Adrenal gland (tissue), 12 donors: ENCODE data around the gene STRA6. TPM values are rescaled to one million over a fixed set of nuclear protein-coding genes. Genes with fewer than 3 reads are reported as not detected.

Experiments
- DNase-seq, 7 donors: peaks; one replicate each; pipeline ENCODE4 v3.0.0-alpha.2; 2019 to 2020
- H3K27ac ChIP-seq, 5 donors: fragments of 200-600 bp; sonication (generic) in 4 of 5; 1 replicate in 3 of 5; 2 replicates in 2 of 5; pipeline versions ENCODE4 v1.5.1 to v1.8.0; 2016 to 2020; ENCODE audit warnings: mild to moderate bottlenecking in 1 of 5
- H3K27me3 ChIP-seq: fragments of 200-600 bp; 2 replicates; pipeline ENCODE4 v1.8.0; 2021
- H3K36me3 ChIP-seq, 2 donors: fragments of 200-600 bp; replicated peaks in 1 of 2; 1 replicate in 1 of 2; 2 replicates in 1 of 2; pipeline versions ENCODE4 v1.5.1 to v1.8.0; 2018 to 2022
- H3K4me1 ChIP-seq, 2 donors: fragments of 200-600 bp; replicated peaks in 1 of 2; 1 replicate in 1 of 2; 2 replicates in 1 of 2; pipeline versions ENCODE4 v1.5.1 to v1.8.0; 2018 to 2021
- H3K4me3 ChIP-seq, 4 donors: fragments of 200-600 bp; sonication (generic) in 3 of 4; one replicate each; pipeline ENCODE4 v1.5.1; 2016 to 2018
- H3K9me3 ChIP-seq, 3 donors: fragments of 200-600 bp; sonication (generic) in 1 of 3; replicated peaks in 1 of 3; 1 replicate in 2 of 3; 2 replicates in 1 of 3; pipeline versions ENCODE4 v1.5.1 to v1.8.0; 2016 to 2021
- POLR2A ChIP-seq, 2 donors: fragments of 450-650 bp; IDR thresholded peaks; one replicate each; pipeline ENCODE4 v1.6.1; 2017; ENCODE audit warnings: antibody characterized with exemption in 2 of 2, mild to moderate bottlenecking in 2 of 2, moderate library complexity in 1 of 2
- WGBS, 4 donors: extraction: QIAGEN DNeasy Blood & Tissue Kit in 2 of 4; methylation state at CpG; one replicate each; pipeline versions ENCODE4 v1.1.5 to v1.1.7; 2013 to 2017; 5-methylcytosine and 5-hydroxymethylcytosine counted together
- intact Hi-C, 2 donors: fragments of 100-400 bp; cut with DNase I; formaldehyde crosslinking; loops; one replicate each; pipeline versions ENCODE4 v1.14.1 to v1.15.0; 2022 to 2023
- polyA plus RNA-seq, 3 donors: library from polyadenylated mRNA; stranded (reverse); fragments of 200-250 nt in 2 of 3; fragments of 350-450 nt in 1 of 3; fragmentation: Illumina TruSeq in 1 of 3; extraction: RNeasy Lipid Tissue Mini Kit (QIAGEN cat#74804) in 1 of 3; gene quantifications; one replicate each; pipeline ENCODE4 v1.2.3, GENCODE V29; 2013 to 2014
- total RNA-seq, 9 donors: library from RNA; depleted of rRNA in 4 of 9; stranded (reverse); fragments of >200 nt in 4 of 9; fragments of 120-200 nt in 1 of 9; fragmentation: NEBNext Ultra II Directional in 1 of 9; extraction: Animal tissue kit (Norgen Biotek cat#: 25700) in 1 of 9; gene quantifications; one replicate each; pipeline versions ENCODE4 v1.1.0 to v1.2.4, GENCODE V29; 2013 to 2023
- TF ChIP-seq, protein P1 (sequence below), 6 experiments: fragments of 450-650 bp in 4 of 6; fragments of 200-600 bp in 2 of 6; sonication (generic) in 1 of 6; IDR thresholded peaks; 1 replicate in 5 of 6; 2 replicates in 1 of 6; pipeline versions ENCODE4 v1.5.1 to v1.8.0; 2016 to 2021; ENCODE audit warnings: antibody characterized with exemption in 6 of 6, mild to moderate bottlenecking in 2 of 6, moderate library complexity in 1 of 6
- donor health status: healthy with polysubstance abuse.
- donor health status: Bipolar disorder and iron deficiency.
- donor health status: DM: yes; HTN: yes; CAD: no.
- donor health status: DM: no; HTN: no; CAD: no.
- donor health status: DM: no; HTN: no; CAD: no.
- donor health status: DM: yes; HTN: yes; CAD: no.

The STRA6 gene
- total and polyA plus RNA-seq, 12 donors: 0.22 to 12.6 (median 3.1) TPM; not detected in 2

DNA sequence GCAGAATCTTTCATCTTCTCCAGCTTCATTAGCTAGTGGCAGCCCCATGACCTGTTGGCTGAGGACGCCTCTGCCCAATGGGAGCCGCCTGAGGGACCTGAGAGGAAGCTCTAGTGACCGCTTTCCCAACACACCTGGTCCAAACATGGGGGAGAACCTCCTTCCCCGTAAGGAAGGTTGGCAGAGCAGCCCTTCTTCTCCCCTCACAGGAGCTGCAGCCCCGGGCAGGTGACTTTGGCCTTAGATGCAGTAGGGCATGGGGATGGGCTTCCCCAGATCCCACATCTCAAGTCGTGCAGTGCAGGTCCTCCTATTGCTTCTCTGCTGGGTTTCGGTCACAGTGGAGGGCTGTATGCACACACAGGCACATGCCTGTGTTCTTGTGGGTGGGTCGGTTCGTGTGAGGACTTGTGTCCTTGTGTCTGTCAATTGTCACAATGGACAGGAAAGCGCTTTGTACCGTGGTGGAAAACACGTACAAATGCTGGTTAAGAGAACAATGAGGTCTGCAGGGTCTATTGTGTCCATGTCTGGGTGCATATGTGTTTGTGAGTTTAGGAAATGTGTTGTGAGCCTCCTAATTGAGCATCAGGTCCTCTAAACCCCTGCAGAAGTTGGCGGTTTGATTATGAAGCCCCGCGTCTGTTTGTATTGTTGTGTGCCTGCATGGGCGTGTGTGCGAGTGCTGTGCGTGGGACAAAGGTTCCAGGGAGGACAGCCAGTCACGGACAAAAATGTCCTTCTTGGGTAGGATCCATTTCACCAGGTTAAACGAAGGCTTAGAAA, 70.8 kb downstream of the STRA6 start:
- TF ChIP-seq, protein P1, sequence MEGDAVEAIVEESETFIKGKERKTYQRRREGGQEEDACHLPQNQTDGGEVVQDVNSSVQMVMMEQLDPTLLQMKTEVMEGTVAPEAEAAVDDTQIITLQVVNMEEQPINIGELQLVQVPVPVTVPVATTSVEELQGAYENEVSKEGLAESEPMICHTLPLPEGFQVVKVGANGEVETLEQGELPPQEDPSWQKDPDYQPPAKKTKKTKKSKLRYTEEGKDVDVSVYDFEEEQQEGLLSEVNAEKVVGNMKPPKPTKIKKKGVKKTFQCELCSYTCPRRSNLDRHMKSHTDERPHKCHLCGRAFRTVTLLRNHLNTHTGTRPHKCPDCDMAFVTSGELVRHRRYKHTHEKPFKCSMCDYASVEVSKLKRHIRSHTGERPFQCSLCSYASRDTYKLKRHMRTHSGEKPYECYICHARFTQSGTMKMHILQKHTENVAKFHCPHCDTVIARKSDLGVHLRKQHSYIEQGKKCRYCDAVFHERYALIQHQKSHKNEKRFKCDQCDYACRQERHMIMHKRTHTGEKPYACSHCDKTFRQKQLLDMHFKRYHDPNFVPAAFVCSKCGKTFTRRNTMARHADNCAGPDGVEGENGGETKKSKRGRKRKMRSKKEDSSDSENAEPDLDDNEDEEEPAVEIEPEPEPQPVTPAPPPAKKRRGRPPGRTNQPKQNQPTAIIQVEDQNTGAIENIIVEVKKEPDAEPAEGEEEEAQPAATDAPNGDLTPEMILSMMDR (IDR thresholded peaks at IDR 0.05): no peak
- no peak for TF ChIP-seq POLR2A (IDR thresholded peaks at IDR 0.05)
- peaks cover 7 to 25% of the 10 kb centered on the region in 2 donors for H3K4me1 ChIP-seq
- intact Hi-C loops: loop anchor here in 1 of 2 donors (10.0 kb wide), 1 partner anchor 77 kb away; no protein-coding TSS in a partner anchor
- WGBS, 4 donors: 32 to 42% (median 35%) methylated on average over 15 to 20 of the region's 20 CpGs
- peaks cover 77% of the 10 kb centered on the region for H3K27me3 ChIP-seq
- no peak for DNase-seq
- no peaks in the 10 kb centered on the region for H3K9me3 ChIP-seq
- no peak overlapping the region for H3K27ac ChIP-seq
- H3K4me3 ChIP-seq: no peak overlapping the region
- no peaks in the 10 kb centered on the region for H3K36me3 ChIP-seq

DNA sequence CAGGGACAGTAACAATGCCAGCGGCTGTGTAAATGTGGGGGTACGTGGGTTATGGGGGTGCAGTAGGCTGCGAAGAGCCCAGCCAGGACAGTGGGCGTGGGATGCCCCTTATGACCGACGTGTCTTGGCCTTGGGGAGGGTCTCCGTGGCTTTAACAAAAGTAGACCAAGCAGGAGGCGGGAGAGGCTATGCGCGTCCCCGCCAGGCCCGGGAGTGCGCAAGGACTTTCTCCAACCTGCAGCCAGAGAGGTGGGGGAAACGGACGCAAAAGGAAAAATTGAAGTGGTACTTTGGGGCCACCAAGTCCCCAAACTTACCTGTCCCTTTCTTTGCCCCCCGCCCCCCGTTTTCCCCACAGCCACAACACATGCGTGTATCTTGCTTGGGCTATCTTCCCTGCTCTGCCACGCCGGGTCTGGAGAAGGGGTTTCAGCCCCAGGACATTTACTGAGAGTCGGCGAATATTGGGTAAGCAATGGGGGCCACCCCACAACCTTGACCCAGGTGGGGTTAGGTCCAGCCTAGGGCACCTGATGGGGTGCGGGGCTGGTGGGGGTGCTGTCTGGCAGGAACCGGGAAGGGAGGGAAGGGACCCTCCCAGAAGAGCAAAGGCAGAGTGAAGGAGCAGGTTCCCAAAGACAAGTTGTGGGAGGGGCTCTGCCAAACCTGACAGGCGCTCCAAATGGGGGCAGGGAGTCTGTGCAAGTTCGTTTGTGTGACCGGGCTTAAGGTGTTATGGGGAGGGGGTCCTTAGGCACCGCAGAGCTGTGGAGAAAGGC, 71.5 kb downstream of the STRA6 start:
- no peak for DNase-seq
- intact Hi-C loops: loop anchor here in 1 of 2 donors (10.0 kb wide), 1 partner anchor 76 kb away; no protein-coding TSS in a partner anchor
- Histone ChIP-seq H3K4me3 (no peak overlapping the region), H3K27ac (no peak overlapping the region), H3K27me3 (peaks cover 74% of the 10 kb centered on the region), H3K9me3 (no peaks in the 10 kb centered on the region), H3K4me1 (peaks cover 0 to 20% of the 10 kb centered on the region in 2 donors), H3K36me3 (no peaks in the 10 kb centered on the region)
- TF ChIP-seq, protein P1 (IDR thresholded peaks at IDR 0.05): no peak
- no peak for TF ChIP-seq POLR2A (IDR thresholded peaks at IDR 0.05)
- 4 to 18% (median 13%) methylated on average over 19 to 28 of the region's 28 CpGs for WGBS, 4 donors

DNA sequence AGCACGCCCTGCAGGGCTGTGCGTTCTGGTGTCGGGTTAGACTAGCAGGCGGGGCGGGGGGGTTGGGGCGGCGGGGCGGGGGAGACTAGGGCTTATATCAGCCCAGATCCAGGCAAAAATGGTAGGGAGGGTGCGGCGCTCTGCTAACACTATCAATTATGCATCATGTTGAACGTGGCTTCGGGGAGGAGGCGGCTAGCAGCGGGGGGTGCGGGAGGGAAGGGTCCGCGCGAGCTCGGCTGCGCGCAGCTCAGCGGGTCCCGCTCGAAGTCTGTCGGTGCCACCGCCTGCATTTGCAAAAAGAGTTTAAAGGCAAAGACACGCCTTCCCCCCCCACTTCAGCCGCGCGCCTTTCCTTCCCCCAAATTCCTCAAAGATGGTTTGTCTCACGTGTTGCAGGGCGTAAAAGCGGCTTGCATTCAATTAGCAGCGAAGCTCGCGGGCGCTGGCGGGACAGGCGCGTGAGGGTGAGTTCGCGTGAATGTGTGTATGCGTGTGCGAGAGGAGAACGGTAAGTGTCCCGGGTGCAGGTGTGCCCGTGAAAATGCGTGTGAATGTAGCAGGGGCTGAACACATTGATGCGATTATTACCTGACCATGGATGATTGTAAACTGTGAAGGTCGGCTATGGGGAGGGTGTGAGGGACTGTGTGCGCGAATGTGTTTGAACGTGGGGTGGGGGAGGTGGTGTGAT, 72.3 kb downstream of the STRA6 start, which contains the start of gene ISLR2:
Gene ISLR2, plus strand, starts transcription at position 432 of the 694 bp plus-strand sequence. CDS start 2,169 bp downstream, outside the sequence.
- no peak within 1 kb of the TSS for H3K4me3 ChIP-seq
- no peaks in the 10 kb centered on the region for H3K36me3 ChIP-seq
- no peak for DNase-seq
- TF ChIP-seq, protein P1 (IDR thresholded peaks at IDR 0.05): no peak
- no peak for TF ChIP-seq POLR2A (IDR thresholded peaks at IDR 0.05)
- 2 to 3% (median 2%) methylated on average over 34 to 53 of the region's 53 CpGs for WGBS, 4 donors
- H3K27ac ChIP-seq: no peak within 1 kb of the TSS
- H3K4me1 ChIP-seq: peaks cover 0 to 16% of the 10 kb centered on the region in 2 donors
- intact Hi-C loops: loop anchor here in 1 of 2 donors (10.0 kb wide), 1 partner anchor 76 kb away; no protein-coding TSS in a partner anchor
- H3K27me3 ChIP-seq: peaks cover 72% of the 10 kb centered on the region
- no peaks in the 10 kb centered on the region for H3K9me3 ChIP-seq
